NCI-H526 treated with DMSO at 0.1 percent for 48 hours (cell line): ENCODE measurements around the gene KRT78.

Source experiments
- DNase-seq: peaks from one replicate; lab custom pipeline; 2025; lab: John Stamatoyannopoulos, UW

KRT78 gene

GRCh38 chr12:52812073-52812400, 36.8 kb downstream of the KRT78 start:
- DNase-seq: no peak

GRCh38 chr12:52811191-52812072, 37.4 kb downstream of the KRT78 start:
- no peak for DNase-seq

DNA sequence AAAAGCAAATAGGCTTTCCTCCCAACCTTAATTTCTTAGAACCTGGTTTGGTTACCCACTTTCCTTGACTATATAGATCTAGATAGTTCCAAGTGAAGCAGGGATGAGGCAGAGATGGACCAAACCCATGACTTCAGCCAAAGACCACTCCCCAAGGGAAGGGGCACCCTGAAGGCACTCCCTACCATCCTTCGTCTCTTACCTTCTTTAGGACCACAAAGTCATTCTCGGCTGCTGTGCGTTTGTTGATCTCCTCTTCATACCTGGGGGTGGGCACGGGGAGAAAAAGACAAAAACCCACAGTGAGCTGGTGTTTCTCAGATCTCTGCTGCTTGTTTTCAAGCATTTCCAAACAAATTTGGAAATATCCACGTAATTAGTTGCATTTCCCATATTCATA, 38.2 kb downstream of the KRT78 start:
- no peak for DNase-seq

DNA sequence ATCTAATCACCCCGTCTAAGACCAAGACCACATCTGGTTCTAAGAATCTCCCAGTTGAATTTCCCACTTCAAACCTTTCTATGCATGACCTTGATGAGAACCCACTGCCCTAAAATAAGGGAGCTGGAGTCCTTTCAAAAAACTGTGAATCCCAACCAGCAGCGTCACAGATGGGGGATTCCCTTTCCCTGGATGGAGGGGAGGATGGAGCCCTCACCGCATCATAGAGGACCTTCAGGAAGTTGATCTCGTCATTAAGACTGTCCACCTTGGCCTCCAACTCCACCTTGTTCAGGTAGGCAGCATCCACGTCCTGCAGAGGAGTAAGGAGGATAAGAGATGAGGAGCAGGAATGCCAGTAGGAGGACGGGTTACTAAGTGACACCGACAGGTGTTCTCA, 39.6 kb downstream of the KRT78 start:
- DNase-seq: no peak

DNA sequence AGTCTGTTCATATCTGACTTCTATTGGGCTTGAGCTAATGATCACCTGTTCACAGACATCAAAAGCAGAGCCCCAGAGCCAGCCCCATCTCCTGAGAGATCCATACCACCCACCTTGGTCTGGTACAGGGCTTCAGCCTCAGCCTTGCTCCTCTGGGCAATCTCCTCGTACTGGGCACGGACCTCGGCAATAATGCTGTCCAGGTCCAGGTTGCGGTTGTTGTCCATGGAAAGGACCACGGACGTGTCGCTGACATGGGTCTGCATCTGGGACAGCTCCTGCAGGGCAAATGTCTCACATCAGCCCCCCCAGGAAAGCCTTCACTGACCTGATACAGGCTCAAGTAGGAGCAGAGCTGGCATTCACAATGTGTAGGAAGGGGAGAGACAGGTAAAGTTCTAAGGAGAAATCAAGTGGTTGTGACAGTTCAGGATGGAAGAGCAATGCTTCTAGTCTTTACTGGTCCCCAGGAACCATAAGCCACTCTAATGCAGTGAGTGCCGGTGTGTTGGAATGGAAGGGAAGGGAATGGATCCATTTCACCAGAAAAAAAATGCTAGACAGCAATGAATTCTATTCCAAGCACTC, 40.1 kb downstream of the KRT78 start:
- DNase-seq: no peak

DNA sequence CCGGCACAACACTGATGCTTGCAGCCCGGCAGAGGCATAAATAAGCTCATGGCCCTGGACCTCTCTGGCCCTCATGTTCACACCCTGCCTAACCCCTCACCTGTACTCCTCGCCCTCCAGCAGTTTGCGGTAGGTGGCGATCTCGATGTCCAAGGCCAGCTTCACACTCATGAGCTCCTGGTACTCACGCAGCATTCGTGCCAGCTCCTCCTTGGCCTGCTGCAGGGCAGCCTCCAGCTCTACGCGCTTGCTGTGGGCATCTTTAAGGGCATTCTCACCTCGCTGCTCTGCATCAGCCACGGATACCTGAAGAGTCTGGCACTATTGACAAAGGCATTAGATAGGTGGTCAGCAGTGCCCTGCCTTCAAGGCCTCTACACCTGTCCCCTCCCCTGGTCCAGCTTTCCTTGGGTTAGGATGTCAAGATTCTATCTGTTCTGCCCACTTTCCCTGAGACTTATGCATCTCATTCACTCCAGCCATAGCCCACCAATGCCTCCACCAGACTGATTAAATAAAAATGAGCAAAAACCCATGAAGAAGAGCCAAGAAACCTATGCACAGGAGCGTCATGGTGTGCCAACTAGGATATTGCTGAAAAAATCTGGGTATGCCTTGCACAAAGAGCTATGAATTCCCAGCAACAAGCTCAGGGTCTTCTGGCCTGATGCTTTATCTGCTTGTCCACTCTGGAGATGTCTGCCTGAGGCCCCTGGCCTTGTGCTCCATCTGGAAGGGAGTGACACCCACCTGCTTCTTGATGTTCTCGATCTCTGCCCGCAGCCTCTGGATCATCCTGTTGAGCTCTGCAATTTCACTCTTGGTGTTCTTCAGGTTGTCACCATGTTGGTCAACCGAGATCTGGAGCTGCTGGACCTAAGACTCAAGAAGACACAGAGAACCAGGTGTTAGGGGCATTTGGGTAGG, 41.0 kb downstream of the KRT78 start:
- no peak for DNase-seq

DNA sequence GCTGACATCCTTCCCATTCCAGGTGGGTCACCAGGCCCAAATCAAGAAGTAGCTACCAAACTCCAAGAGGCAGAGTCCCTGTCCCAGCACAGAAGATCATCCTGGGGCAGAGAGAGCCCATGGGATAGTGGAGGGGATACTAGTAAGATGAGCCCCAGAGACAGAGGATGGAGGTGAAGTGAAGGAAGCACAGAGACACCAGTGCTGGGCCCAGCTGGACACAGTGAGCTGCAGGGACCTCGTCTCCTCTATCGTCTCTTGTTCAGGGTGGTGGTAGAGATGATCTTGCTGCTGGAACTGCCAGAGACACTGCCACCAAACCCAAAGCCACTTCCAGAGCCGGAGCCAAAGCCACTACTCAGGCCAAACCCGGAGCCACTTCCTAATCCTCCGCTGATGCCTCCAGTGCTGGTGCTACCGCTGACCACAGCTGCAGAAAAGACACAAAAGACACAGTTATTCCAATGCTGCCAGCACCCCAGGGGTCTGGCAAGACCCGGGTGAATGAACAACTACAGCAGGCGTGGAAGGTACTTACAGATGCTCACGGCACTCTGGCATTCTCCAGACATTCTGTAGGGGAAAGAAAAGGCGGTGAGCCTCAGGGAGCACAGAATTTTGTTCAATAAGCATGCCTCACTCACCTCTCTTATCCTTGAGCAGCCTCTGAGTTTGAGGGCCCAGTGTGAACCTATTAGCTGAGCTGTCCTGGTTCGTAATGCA, 41.8 kb downstream of the KRT78 start:
- DNase-seq: no peak

GRCh38 chr12:52806169-52806811, 42.5 kb downstream of the KRT78 start:
- no peak for DNase-seq

DNA sequence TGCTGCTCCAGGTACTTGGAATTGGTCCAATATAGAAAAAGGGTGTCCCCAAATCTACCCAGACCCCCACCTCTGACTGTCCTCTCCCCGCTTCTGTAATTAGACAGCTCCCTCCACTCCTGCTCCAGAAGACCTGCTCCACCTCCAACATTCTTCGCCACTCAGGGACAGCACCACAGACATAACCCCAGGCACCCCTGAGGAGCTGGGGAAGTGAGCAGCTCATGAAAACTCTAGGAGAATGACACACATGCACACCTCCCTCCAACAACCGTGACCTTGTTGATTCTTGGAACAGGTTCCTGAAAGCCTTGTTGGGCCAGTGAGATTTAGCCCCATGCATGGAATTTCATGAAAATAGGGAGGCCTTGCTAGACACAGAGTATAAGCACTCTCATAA, 43.1 kb downstream of the KRT78 start:
- DNase-seq: no peak

- DNase-seq: no peak
Measured at GRCh38 chr12:52805000-52805399, 43.8 kb downstream of the KRT78 start.

GRCh38 chr12:52802442-52802841, 46.4 kb downstream of the KRT78 start:
- no peak for DNase-seq

- no peak for DNase-seq
Measured at GRCh38 chr12:52801773-52802172, 47.0 kb downstream of the KRT78 start.

DNA sequence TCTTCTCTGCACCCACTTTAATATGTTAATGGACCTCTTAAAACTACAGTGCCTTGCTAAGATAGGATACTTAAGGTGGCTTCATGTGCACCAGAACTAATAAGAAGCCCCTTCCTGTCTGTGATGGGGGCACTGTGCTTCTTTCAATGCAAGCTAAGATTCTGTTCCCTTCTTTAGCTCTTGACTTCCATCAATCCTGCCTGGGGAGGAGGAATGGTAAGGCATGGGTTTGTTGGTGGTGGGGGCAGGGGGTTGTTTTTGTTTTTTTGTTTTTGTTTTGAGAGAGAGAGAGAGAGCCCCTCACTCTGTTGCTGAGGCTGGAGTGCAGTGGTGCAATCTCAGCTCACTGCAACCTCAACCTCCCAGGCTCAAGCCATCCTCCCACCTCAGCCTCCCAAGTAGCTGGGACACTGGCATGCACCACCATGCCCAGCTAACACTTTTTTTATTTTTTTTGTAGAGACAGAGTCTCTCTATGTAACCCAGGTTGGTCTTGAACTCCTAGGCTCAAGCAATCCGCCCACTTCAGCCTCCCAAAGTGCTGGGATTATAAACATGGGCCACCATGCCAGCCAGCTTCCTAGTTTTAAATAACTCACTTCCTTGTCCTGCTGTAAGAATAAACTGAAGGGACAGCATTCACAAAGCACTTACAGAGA, 48.4 kb downstream of the KRT78 start:
- DNase-seq: no peak

GRCh38 chr12:52799505-52800211, 49.1 kb downstream of the KRT78 start:
- no peak for DNase-seq

- DNase-seq: no peak
Measured at GRCh38 chr12:52798671-52799504, 49.9 kb downstream of the KRT78 start.

- DNase-seq: no peak
Measured at GRCh38 chr12:52798003-52798670, 50.7 kb downstream of the KRT78 start.

DNA sequence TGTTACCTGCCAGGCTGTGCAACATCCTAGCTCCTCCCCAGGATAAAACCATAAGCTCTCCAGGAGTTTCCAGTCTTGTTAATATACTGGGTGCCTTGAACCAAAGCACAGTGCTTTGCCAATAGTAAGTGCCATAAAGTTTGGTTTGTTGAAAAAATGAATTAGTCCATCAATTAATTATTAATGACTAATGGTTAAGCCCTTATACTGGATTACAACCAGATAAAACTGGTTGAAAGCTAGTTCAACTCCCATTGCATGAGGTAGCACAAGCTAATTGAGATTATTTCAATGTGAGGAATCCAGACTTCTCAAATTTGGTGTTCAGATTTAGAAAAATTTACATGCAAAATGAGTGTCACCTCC, 51.3 kb downstream of the KRT78 start:
- DNase-seq: no peak

DNA sequence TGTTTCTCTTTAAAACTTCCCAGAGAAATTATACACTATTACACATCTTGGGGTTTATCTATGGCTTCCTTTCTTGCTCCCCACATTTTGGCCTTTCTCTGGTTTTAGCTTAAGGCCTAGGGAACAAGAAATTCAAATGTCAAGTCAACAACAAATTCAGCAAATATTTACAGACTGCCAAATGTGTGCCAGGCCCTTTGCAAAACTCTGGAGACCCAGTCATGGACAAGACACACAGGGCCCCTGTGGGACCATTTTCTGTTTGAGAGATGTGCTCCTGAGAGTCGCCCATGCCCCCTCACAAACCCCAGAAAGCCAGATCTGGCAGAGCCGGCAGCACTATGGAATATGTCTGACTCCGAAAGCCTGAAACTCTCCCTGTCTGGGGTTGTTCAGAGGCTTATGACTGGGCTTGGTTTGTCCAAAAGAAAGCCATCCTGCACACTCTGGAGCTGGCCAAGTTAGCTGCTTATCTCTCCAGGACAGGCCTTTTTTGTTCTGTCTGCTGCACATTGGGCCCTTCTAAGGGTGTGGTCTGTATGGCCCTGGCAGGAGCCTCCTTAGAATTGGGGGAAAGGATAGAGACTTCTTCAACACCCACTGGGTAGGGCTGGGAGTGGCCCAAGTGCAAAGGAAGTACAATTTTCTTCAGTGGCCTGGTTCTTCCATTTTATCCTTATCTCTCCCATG, 51.8 kb downstream of the KRT78 start:
- no peak for DNase-seq
